Mucosa of descending colon (tissue), 3 donors: ENCODE measurements around the gene APOA1. TPM values are rescaled to one million over a fixed set of nuclear protein-coding genes. Genes with fewer than 3 reads are reported as not detected.

ENCODE experiments used
- ATAC-seq: fragments of 200-7000 bp; cut with Tn5 transposase; one replicate; pipeline ENCODE4 v1.9.1; 2020; ENCODE audit warnings: mild to moderate bottlenecking, moderate library complexity
- DNase-seq, 3 donors: peaks; one replicate each; pipeline ENCODE4 v3.0.0-alpha.2; 2020
- H3K36me3 ChIP-seq: fragments of 200-600 bp; one replicate; pipeline ENCODE4 v1.8.0; 2021; ENCODE audit warnings: low read depth, mild to moderate bottlenecking
- H3K4me1 ChIP-seq: fragments of 200-600 bp; one replicate; pipeline ENCODE4 v1.8.0; 2021; ENCODE audit warnings: low read depth, mild to moderate bottlenecking
- H3K4me3 ChIP-seq: fragments of 200-600 bp; one replicate; pipeline ENCODE4 v1.8.0; 2021; ENCODE audit warnings: mild to moderate bottlenecking
- H3K9me3 ChIP-seq: fragments of 200-600 bp; one replicate; pipeline ENCODE4 v1.8.0; 2021; ENCODE audit warnings: mild to moderate bottlenecking
- CTCF ChIP-seq: fragments of 200-600 bp; IDR thresholded peaks from one replicate; pipeline ENCODE4 v1.8.0; 2022; ENCODE audit warnings: antibody characterized with exemption, mild to moderate bottlenecking
- intact Hi-C, 2 donors: fragments of 100-400 bp; cut with DNase I in 1 of 2; cut with micrococcal nuclease in 1 of 2; formaldehyde crosslinking; loops; one replicate each; pipeline versions ENCODE4 v1.11.0 to v1.11.1; 2022; cut with DNase I, micrococcal nuclease
- total RNA-seq, 3 donors: library from RNA; stranded (reverse); fragmentation: NEBNext Ultra II Directional in 2 of 3; extraction: Animal tissue kit (Norgen Biotek cat#: 25700) in 2 of 3; gene quantifications; one replicate each; pipeline versions ENCODE4 v1.2.1 to v1.2.4, GENCODE V29; 2021 to 2023
- donor health status: DM: no; HTN: no; CAD: no; lungs with moderate emphysema.
- donor health status: DM: no; HTN: no; CAD: no.
- donor health status: DM: no; HTN: yes; CAD: no.

APOA1 gene
- total RNA-seq, 3 donors from 2014 or later: 0.31 to 0.46 TPM; not detected in 1

GRCh38 chr11:116857316-116857715 is 19.9 kb upstream of the APOA1 start:
- ATAC-seq: no peak
- no peak for DNase-seq
- no peak for TF ChIP-seq CTCF

GRCh38 chr11:116856423-116856822 is 19.0 kb upstream of the APOA1 start:
- ATAC-seq: no peak
- intact Hi-C loops: no loop called here
- Histone ChIP-seq H3K9me3 (no peaks in the 10 kb centered on the region), H3K4me3 (no peak overlapping the region), H3K4me1 (peaks cover 32% of the 10 kb centered on the region), H3K36me3 (no peaks in the 10 kb centered on the region)
- no peak for TF ChIP-seq CTCF
- no peak for DNase-seq

More at GRCh38 chr11:116857316-116857715, 19.9 kb upstream of the APOA1 start:
- intact Hi-C loops: no loop called here
- no peak overlapping the region for H3K4me3 ChIP-seq
- peaks cover 23% of the 10 kb centered on the region for H3K4me1 ChIP-seq
- no peaks in the 10 kb centered on the region for H3K36me3 ChIP-seq
- no peaks in the 10 kb centered on the region for H3K9me3 ChIP-seq

DNA sequence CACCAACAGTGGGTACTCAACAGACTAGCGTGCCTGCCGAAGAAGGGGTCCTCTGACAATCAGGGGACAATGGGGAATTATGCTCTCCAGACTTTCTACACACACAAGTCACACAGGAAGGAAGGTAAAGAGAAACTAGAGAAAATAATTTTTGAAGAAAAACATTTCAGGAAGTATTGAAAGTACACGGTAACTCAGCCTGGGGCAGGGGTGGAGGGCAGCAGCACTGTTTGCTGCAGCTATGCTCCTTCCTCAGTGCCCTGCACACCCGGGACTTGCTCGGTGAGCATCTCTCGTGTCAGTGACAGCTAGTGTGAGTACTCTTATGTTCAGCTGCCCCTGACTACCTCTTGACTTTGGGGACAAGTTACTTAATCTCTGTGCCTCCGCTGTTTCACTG is 18.0 kb upstream of the APOA1 start:
- Histone ChIP-seq H3K4me1 (peaks cover 35% of the 10 kb centered on the region), H3K9me3 (no peaks in the 10 kb centered on the region), H3K4me3 (no peak overlapping the region), H3K36me3 (no peaks in the 10 kb centered on the region)
- DNase-seq (no peak), ATAC-seq (no peak)
- no peak for TF ChIP-seq CTCF
- intact Hi-C loops: no loop called here

DNA sequence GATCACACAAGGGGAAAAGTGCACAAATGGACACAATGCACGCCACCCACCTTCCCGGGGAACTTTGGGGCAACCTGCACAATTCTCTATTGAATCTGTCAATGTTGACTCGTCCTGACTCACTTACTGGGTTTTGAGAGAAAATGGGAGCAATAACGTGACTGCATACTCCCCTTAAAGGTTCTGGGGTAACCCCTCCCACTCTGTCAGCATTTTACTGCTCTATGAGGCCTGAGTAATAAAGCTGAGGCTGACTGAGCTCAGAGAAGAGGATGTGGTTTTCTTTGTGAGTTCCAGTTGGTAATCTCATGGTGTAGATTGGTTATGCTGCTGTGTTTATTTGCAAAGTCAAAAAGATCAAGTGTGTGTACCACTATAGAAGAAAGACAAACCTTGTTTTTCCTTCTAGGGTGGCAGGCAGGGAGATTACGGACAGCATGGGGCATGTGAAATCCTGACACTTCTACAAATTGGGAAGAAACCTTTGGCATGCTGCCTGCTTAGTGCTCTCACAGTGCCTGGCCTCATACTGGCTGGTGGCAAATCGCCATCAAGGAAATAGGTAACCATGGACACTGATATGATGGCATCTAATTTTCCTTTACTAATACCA is 16.1 kb upstream of the APOA1 start:
- Histone ChIP-seq H3K4me1 (peaks cover 35% of the 10 kb centered on the region), H3K4me3 (no peak overlapping the region), H3K9me3 (no peaks in the 10 kb centered on the region), H3K36me3 (no peaks in the 10 kb centered on the region)
- no peak for TF ChIP-seq CTCF
- DNase-seq (peak in 1 of 3 donors; percentile 59), ATAC-seq (peak; percentile 87)
- intact Hi-C loops: no loop called here

DNA sequence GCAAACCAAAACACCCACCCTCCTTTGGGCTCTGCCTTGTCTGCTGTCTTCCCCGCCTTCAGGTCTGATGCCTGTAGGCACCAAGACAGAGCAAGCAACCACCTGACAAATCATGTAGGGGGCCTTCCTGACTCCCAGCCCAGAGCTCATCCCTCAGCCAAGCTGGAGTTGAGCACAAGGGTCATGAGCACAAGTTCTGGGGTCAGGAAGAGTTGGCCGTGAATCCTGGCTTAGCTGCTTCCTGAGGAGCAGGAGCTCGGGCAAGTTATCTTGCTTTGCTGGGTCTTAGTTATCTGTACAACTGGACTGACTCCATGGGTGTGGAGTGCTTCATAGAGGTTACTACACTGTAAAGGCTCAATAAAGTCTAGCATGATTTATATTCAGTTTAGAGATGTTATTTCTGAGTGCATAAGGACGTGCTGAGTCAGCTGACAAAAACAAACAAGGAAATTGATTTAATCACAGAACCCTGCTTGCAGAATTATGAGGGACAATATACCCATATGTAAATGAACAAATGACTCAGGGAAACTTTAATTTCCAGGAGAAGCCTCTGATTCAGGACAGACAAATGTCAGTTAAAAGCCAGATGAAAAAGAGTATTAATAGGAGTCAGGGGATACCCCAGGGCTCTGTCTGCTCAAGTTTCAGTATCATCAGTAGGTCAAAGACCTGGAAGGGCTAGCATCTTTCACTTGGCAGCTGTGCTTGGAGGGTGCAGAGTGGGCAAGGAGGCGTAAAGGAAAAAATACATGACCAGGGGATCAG is 15.0 kb upstream of the APOA1 start:
- no peaks in the 10 kb centered on the region for H3K9me3 ChIP-seq
- intact Hi-C loops: no loop called here
- peak; percentile 86 for ATAC-seq
- H3K4me3 ChIP-seq: no peak overlapping the region
- peak in 2 of 3 donors; percentile 54 to 70 for DNase-seq
- H3K36me3 ChIP-seq: no peaks in the 10 kb centered on the region
- peaks cover 35% of the 10 kb centered on the region for H3K4me1 ChIP-seq
- no peak for TF ChIP-seq CTCF
